PC-3 (cell line): Measurements from ENCODE around the gene TMEM44. TPM values are rescaled to one million over a fixed set of nuclear protein-coding genes. Genes with fewer than 3 reads are reported as not detected.

Experiments used
- ATAC-seq: fragments of 200-7000 bp; cut with Tn5 transposase; 2 replicates; pipeline ENCODE4 v1.9.1; 2020; ENCODE audit warnings: mild to moderate bottlenecking, moderate library complexity
- Bru-seq: library from RNA; stranded (reverse); fragments of 400-500 nt; gene quantifications from one replicate; lab custom pipeline; 2021; lab: Mats Ljungman, UMichigan
- BruChase-seq, 2 experiments: library from RNA; stranded (reverse); fragments of 400-500 nt; gene quantifications; one replicate each; lab custom pipeline; 2021; lab: Mats Ljungman, UMichigan
- BruUV-seq: library from RNA; stranded (reverse); fragments of 400-500 nt; replicated peaks from 2 replicates; lab custom pipeline; 2021; lab: Mats Ljungman, UMichigan
- CTCF ChIA-PET: fragments of 300-600 bp; sonication (Branson Sonifier 250); formaldehyde crosslinking; loops from one replicate; lab custom pipeline; 2022; ENCODE audit warnings: antibody characterized with exemption; lab: Charles Lee
- POLR2A ChIA-PET: fragments of 300-600 bp; sonication (Branson Sonifier 250); formaldehyde crosslinking; loops from one replicate; lab custom pipeline; 2022; ENCODE audit warnings: antibody characterized with exemption; ENCODE audit not compliant: unreplicated experiment; lab: Charles Lee
- DNase-seq: peaks from one replicate; pipeline ENCODE4 v3.0.0-alpha.2; 2015
- H2AFZ ChIP-seq: fragments of 300-600 bp; sonication (generic); 2 replicates; pipeline ENCODE4 v1.6.0; 2016; ENCODE audit warnings: antibody characterized with exemption, low read length
- H3F3A ChIP-seq: fragments of 300-600 bp; sonication (generic); one replicate; pipeline ENCODE4 v1.6.0; 2017; ENCODE audit warnings: antibody characterized with exemption, low read length, control low read depth, mild to moderate bottlenecking; ENCODE audit not compliant: unreplicated experiment
- H3K27ac ChIP-seq: fragments of 300-600 bp; sonication (generic); 2 replicates; pipeline ENCODE4 v1.5.1; 2016; ENCODE audit warnings: mild to moderate bottlenecking, low read length
- H3K27me3 ChIP-seq: fragments of 300-600 bp; sonication (generic); 2 replicates; pipeline ENCODE4 v1.6.1; 2016; ENCODE audit warnings: low read length, mixed read lengths
- H3K36me3 ChIP-seq: fragments of 300-600 bp; sonication (generic); 2 replicates; pipeline ENCODE4 v1.6.1; 2016; ENCODE audit warnings: low read depth, mixed run types, low read length, mixed read lengths
- H3K4me1 ChIP-seq: fragments of 300-600 bp; sonication (generic); 2 replicates; pipeline ENCODE4 v1.5.1; 2016; ENCODE audit warnings: low read length; ENCODE audit not compliant: insufficient read depth
- H3K4me2 ChIP-seq: fragments of 300-600 bp; sonication (generic); 2 replicates; pipeline ENCODE4 v1.6.0; 2016; ENCODE audit warnings: low read length
- H3K4me3 ChIP-seq: fragments of 300-600 bp; sonication (generic); 2 replicates; pipeline ENCODE4 v1.5.1; 2016; ENCODE audit warnings: mild to moderate bottlenecking, low read length, mixed read lengths
- H3K79me2 ChIP-seq: fragments of 300-600 bp; sonication (generic); 2 replicates; pipeline ENCODE4 v1.6.1; 2017; ENCODE audit warnings: low read length, mixed read lengths
- H3K9ac ChIP-seq: fragments of 300-600 bp; sonication (generic); 2 replicates; pipeline ENCODE4 v1.6.0; 2016; ENCODE audit warnings: mild to moderate bottlenecking, low read length
- H3K9me2 ChIP-seq: fragments of 300-600 bp; sonication (generic); replicated peaks from 2 replicates; pipeline ENCODE4 v1.6.1; 2016; ENCODE audit warnings: mixed run types, low read length, mixed read lengths
- H3K9me3 ChIP-seq: fragments of 300-600 bp; sonication (generic); 2 replicates; pipeline ENCODE4 v1.6.1; 2016; ENCODE audit warnings: low read length, mixed read lengths
- H4K20me1 ChIP-seq: fragments of 300-600 bp; sonication (generic); 2 replicates; pipeline ENCODE4 v1.6.1; 2016; ENCODE audit warnings: low read length, mixed read lengths
- EZH2 ChIP-seq: fragments of 300-600 bp; sonication (generic); IDR thresholded peaks from one replicate; pipeline ENCODE4 v1.6.1; 2017; ENCODE audit warnings: antibody characterized with exemption, mild to moderate bottlenecking, low read length; ENCODE audit not compliant: unreplicated experiment
- EZH2phosphoT487 ChIP-seq: fragments of 300-600 bp; sonication (generic); IDR thresholded peaks from 2 replicates; pipeline ENCODE4 v1.6.1; 2018; ENCODE audit warnings: mild to moderate bottlenecking, antibody characterized with exemption, low read length, borderline replicate concordance
- intact Hi-C: fragments of 100-400 bp; cut with micrococcal nuclease; formaldehyde crosslinking; loops from 2 replicates; pipeline ENCODE4 v1.9.0; 2023
- long read RNA-seq: library from polyadenylated mRNA; unstranded; transcript quantifications from one replicate; pipeline ENCODE4 v2.0.0, GENCODE V29; 2021; ENCODE audit not compliant: unreplicated experiment
- total RNA-seq: library from RNA; depleted of rRNA; stranded (reverse); fragments of >200 nt; gene quantifications from 2 replicates; pipeline ENCODE4 v1.2.3, GENCODE V29; 2014; rRNA removed
- TF ChIP-seq, protein P1 (sequence below): fragments of 300-600 bp; sonication (generic); conservative IDR thresholded peaks from 2 replicates; pipeline ENCODE4 v1.5.1; 2017; ENCODE audit warnings: antibody characterized with exemption, low read depth, mild to moderate bottlenecking, low read length

TMEM44 gene
- total RNA-seq (15.3 and 16.6 TPM in 2 replicates), Bru-seq, nascent RNA (percentile 67 among the genes with signal in this experiment), BruChase-seq, experiment 1, labeled RNA remaining after a 6-hour chase (percentile 72 among the genes with signal in this experiment), BruChase-seq, experiment 2, labeled RNA remaining after a 2-hour chase (percentile 71 among the genes with signal in this experiment)
- long read RNA-seq, transcript TMEM44-202 (10 exons, 2,245 nt) = major isoform, 40 of 103 reads
- long read RNA-seq, partial matches to known transcripts = 7 of 103 reads
- long read RNA-seq, other reads (novel, unspliced or antisense) = 52 of 103 reads

DNA sequence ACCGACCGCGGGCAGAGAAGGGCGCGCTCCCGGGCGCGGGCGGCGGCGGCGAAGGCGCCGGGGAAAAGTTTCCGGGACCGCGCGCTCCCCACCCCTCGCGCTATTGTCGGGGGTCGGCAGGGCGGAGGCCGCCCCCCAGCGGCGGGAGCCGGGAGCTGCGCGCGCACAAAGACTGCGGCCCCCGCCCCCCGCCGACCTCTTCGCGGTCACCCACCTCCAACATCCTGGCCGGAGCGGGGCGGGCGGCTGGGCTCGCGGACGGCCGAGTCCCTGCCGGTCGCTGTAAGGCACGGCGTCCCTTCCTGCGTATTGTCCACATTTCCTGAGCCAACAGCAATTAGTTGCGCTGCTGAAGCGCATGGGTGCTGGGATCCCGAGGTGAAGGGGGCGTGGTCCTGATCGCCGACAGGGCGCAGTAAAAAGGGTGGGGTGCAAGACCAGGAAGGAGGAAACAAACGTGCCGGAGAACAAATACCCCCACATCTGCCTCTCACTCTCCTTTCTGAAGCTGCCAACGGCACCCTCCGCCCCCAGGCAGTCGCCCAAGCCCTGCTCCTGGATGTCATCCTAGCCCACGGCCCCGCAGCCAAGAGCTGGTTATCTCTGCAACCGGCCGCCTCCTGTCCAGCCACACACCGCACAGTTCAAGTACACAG lies at the start of gene TMEM44:
Gene TMEM44, minus strand, starts transcription at position 71 of the 656 bp plus-strand sequence. CDS start 204 bp downstream, outside the sequence.
- ATAC-seq (peak; percentile 91), DNase-seq (peak; percentile 85)
- H3K4me1 ChIP-seq = no peaks in the 10 kb centered on the region
- peaks cover 10% of the 10 kb centered on the region; the same call in 1 of the 2 replicates for H3K79me2 ChIP-seq
- TF ChIP-seq, protein P1, sequence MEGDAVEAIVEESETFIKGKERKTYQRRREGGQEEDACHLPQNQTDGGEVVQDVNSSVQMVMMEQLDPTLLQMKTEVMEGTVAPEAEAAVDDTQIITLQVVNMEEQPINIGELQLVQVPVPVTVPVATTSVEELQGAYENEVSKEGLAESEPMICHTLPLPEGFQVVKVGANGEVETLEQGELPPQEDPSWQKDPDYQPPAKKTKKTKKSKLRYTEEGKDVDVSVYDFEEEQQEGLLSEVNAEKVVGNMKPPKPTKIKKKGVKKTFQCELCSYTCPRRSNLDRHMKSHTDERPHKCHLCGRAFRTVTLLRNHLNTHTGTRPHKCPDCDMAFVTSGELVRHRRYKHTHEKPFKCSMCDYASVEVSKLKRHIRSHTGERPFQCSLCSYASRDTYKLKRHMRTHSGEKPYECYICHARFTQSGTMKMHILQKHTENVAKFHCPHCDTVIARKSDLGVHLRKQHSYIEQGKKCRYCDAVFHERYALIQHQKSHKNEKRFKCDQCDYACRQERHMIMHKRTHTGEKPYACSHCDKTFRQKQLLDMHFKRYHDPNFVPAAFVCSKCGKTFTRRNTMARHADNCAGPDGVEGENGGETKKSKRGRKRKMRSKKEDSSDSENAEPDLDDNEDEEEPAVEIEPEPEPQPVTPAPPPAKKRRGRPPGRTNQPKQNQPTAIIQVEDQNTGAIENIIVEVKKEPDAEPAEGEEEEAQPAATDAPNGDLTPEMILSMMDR = peak; percentile 58
- TF ChIP-seq EZH2phosphoT487 = no peak
- no peak for TF ChIP-seq EZH2
- CTCF ChIA-PET = interaction anchor here (0.5 to 1.4 kb wide), 3 partner anchors 38 to 161 kb away, joined by 3 to 5 read pairs (median 3); partner anchors contain the start of gene LSG1
- H3K9ac ChIP-seq = peak within 1 kb of the TSS; percentile 73
- peaks cover 11% of the 10 kb centered on the region for H3K36me3 ChIP-seq
- intact Hi-C loops = loop anchor here (1.0 kb wide), 1 partner anchor 300 kb away; no protein-coding TSS in a partner anchor
- H3F3A ChIP-seq = no peaks in the 10 kb centered on the region
- POLR2A ChIA-PET = interaction anchor here (0.6 kb wide), 1 partner anchor 187 kb away, joined by 3 read pairs; no protein-coding TSS in a partner anchor
- H3K4me2 ChIP-seq = peak within 1 kb of the TSS; percentile 91
- peak within 1 kb of the TSS; percentile 60 for H3K27ac ChIP-seq
- H2AFZ ChIP-seq = peak within 1 kb of the TSS; percentile 99
- TSS peak; percentile 87 for BruUV-seq
- H4K20me1 ChIP-seq = no peaks in the 10 kb centered on the region
- H3K27me3 ChIP-seq = no peaks in the 10 kb centered on the region
- peak within 1 kb of the TSS; percentile 96 for H3K4me3 ChIP-seq
- no peaks in the 10 kb centered on the region for H3K9me2 ChIP-seq
- H3K9me3 ChIP-seq = no peaks in the 10 kb centered on the region

- Histone ChIP-seq H3K9me2 (no peaks in the 10 kb centered on the region), H2AFZ (peak overlapping the region; percentile 68), H3K9ac (peak overlapping the region; percentile 10), H3K79me2 (peaks cover 20% of the 10 kb centered on the region), H4K20me1 (peaks cover 16% of the 10 kb centered on the region; the same call in 1 of the 2 replicates), H3K4me1 (peaks cover 20% of the 10 kb centered on the region), H3K4me3 (no peak overlapping the region; the same call in 1 of the 2 replicates), H3F3A (no peaks in the 10 kb centered on the region), H3K9me3 (no peaks in the 10 kb centered on the region), H3K4me2 (peak overlapping the region; percentile 74), H3K27ac (peak overlapping the region; percentile 60), H3K36me3 (no peaks in the 10 kb centered on the region), H3K27me3 (no peaks in the 10 kb centered on the region)
- peak; percentile 97 for DNase-seq
- ChIA-PET CTCF (interaction anchor here (0.6 to 1.9 kb wide), 26 partner anchors 11 to 587 kb away, joined by 3 to 34 read pairs (median 5); partner anchors contain the start of gene LSG1), POLR2A (interaction anchor here (0.6 to 1.0 kb wide), 6 partner anchors 11 to 587 kb away, joined by 3 to 4 read pairs (median 3); partner anchors contain the start of gene LSG1)
- BruUV-seq = no TSS peak
- intact Hi-C loops = loop anchor here (1.0 to 10.0 kb wide), 6 partner anchors 271 to 842 kb away; no protein-coding TSS in a partner anchor
- ATAC-seq = peak; percentile 54
- TF ChIP-seq EZH2phosphoT487 = no peak
- TF ChIP-seq, protein P1 = peak; percentile 98
Measured at GRCh38 chr3:194682694-194683310, 49.6 kb upstream of the TMEM44 start.
